OCI-LY1 (cell line): Measurements from ENCODE around the gene RPL4.

Experiments used
- H2AFZ ChIP-seq: fragments of 200-600 bp; sonication (generic), shearing (Covaris generic); 2 replicates; pipeline ENCODE4 v1.6.0; 2014; ENCODE audit warnings: antibody characterized with exemption, mild to moderate bottlenecking, low read length
- H3F3A ChIP-seq: fragments of 200-600 bp; sonication (generic), shearing (Covaris generic); 2 replicates; pipeline ENCODE4 v1.6.0; 2014; ENCODE audit warnings: mild to moderate bottlenecking, antibody characterized with exemption, low read length, moderate library complexity; ENCODE audit not compliant: insufficient read depth
- H3K27ac ChIP-seq: fragments of 200-600 bp; sonication (generic); 2 replicates; pipeline ENCODE4 v1.5.1; 2014; ENCODE audit warnings: low read length, mixed run types, mild to moderate bottlenecking, low read depth; ENCODE audit not compliant: poor library complexity, severe bottlenecking
- H3K27me3 ChIP-seq: fragments of 200-600 bp; sonication (generic); 2 replicates; pipeline ENCODE4 v1.6.0; 2014; ENCODE audit warnings: antibody characterized with exemption, mild to moderate bottlenecking, low read length, moderate library complexity; ENCODE audit not compliant: insufficient read depth
- H3K36me3 ChIP-seq: fragments of 200-600 bp; sonication (generic); 2 replicates; pipeline ENCODE4 v1.6.1; 2014; ENCODE audit warnings: mild to moderate bottlenecking, antibody characterized with exemption, low read length, moderate library complexity, mixed read lengths; ENCODE audit not compliant: insufficient read depth
- H3K4me1 ChIP-seq: fragments of 200-600 bp; sonication (generic); 2 replicates; pipeline ENCODE4 v1.5.1; 2014; ENCODE audit warnings: mild to moderate bottlenecking, low read length, moderate library complexity; ENCODE audit not compliant: insufficient read depth, severe bottlenecking
- H3K4me2 ChIP-seq: fragments of 200-600 bp; sonication (generic), shearing (Covaris generic); 2 replicates; pipeline ENCODE4 v1.6.1; 2014; ENCODE audit warnings: low read length
- H3K4me3 ChIP-seq: fragments of 200-600 bp; sonication (generic); 2 replicates; pipeline ENCODE4 v1.5.1; 2014; ENCODE audit warnings: low read length, low read depth, mild to moderate bottlenecking, mixed read lengths; ENCODE audit not compliant: poor library complexity, severe bottlenecking
- H3K79me2 ChIP-seq: fragments of 200-600 bp; shearing (Covaris generic); 2 replicates; pipeline ENCODE4 v1.6.1; 2016; ENCODE audit warnings: mixed run types, low read length, mixed read lengths; ENCODE audit not compliant: insufficient read depth
- H3K9ac ChIP-seq: fragments of 200-600 bp; sonication (generic), shearing (Covaris generic); 2 replicates; pipeline ENCODE4 v1.6.1; 2014; ENCODE audit warnings: mild to moderate bottlenecking, low read length, mixed read lengths
- H3K9me2 ChIP-seq: fragments of 200-600 bp; sonication (generic), shearing (Covaris generic); 2 replicates; pipeline ENCODE4 v1.6.1; 2014; ENCODE audit warnings: low read depth, mild to moderate bottlenecking, low read length, mixed read lengths
- H3K9me3 ChIP-seq: fragments of 200-600 bp; shearing (Covaris generic); 2 replicates; pipeline ENCODE4 v1.6.1; 2014; ENCODE audit warnings: low read length, mixed read lengths
- H4K20me1 ChIP-seq: fragments of 200-600 bp; sonication (generic), shearing (Covaris generic); 2 replicates; pipeline ENCODE4 v1.6.0; 2016; ENCODE audit warnings: mild to moderate bottlenecking, low read length; ENCODE audit not compliant: insufficient read depth
- CTCF ChIP-seq: fragments of 200-600 bp; sonication (generic), shearing (Covaris generic); IDR thresholded peaks from 2 replicates; pipeline ENCODE4 v1.5.1; 2017; ENCODE audit warnings: mild to moderate bottlenecking, antibody characterized with exemption, low read length, moderate library complexity, mixed read lengths
- EZH2 ChIP-seq: fragments of 200-600 bp; sonication (generic), shearing (Covaris generic); IDR thresholded peaks from 2 replicates; pipeline ENCODE4 v1.8.0; 2017; ENCODE audit warnings: borderline replicate concordance, mixed run types, mild to moderate bottlenecking, antibody characterized with exemption, low read length, moderate library complexity, mixed read lengths

Gene RPL4

GRCh38 chr15:66482539-66482938 lies 22.1 kb downstream of the RPL4 start:
- H3K9me2 ChIP-seq, result no peaks in the 10 kb centered on the region
- H3K36me3 ChIP-seq, result peaks cover 59% of the 10 kb centered on the region
- no peaks in the 10 kb centered on the region for H3F3A ChIP-seq
- H3K27ac ChIP-seq, result no peak overlapping the region
- H2AFZ ChIP-seq, result no peak overlapping the region
- H3K79me2 ChIP-seq, result no peaks in the 10 kb centered on the region
- H3K27me3 ChIP-seq, result no peaks in the 10 kb centered on the region
- no peaks in the 10 kb centered on the region for H3K4me1 ChIP-seq
- no peaks in the 10 kb centered on the region for H3K9me3 ChIP-seq
- H3K4me2 ChIP-seq, result no peak overlapping the region
- no peaks in the 10 kb centered on the region for H4K20me1 ChIP-seq
- H3K9ac ChIP-seq, result no peak overlapping the region
- H3K4me3 ChIP-seq, result no peak overlapping the region
- TF ChIP-seq CTCF (no peak), EZH2 (no peak)

- TF ChIP-seq EZH2, result no peak
- TF ChIP-seq CTCF, result no peak
- Histone ChIP-seq H4K20me1 (no peaks in the 10 kb centered on the region), H3K4me3 (no peak overlapping the region), H3K79me2 (no peaks in the 10 kb centered on the region), H3K9ac (no peak overlapping the region), H3K36me3 (peaks cover 47% of the 10 kb centered on the region), H3F3A (no peaks in the 10 kb centered on the region), H3K9me2 (no peaks in the 10 kb centered on the region), H3K4me2 (no peak overlapping the region), H2AFZ (no peak overlapping the region), H3K27me3 (no peaks in the 10 kb centered on the region), H3K27ac (no peak overlapping the region), H3K4me1 (no peaks in the 10 kb centered on the region), H3K9me3 (no peaks in the 10 kb centered on the region)
Observed at GRCh38 chr15:66481107-66481856, 23.4 kb downstream of the RPL4 start.

GRCh38 chr15:66480267-66480666 lies 24.4 kb downstream of the RPL4 start:
- TF ChIP-seq EZH2, result no peak
- no peak for TF ChIP-seq CTCF
- Histone ChIP-seq H2AFZ (no peak overlapping the region), H3K27me3 (no peaks in the 10 kb centered on the region), H3K36me3 (peaks cover 38% of the 10 kb centered on the region), H3K27ac (no peak overlapping the region), H3K9me3 (no peaks in the 10 kb centered on the region), H3F3A (no peaks in the 10 kb centered on the region), H3K9ac (no peak overlapping the region), H3K9me2 (no peaks in the 10 kb centered on the region), H3K79me2 (no peaks in the 10 kb centered on the region), H3K4me2 (no peak overlapping the region), H4K20me1 (no peaks in the 10 kb centered on the region), H3K4me3 (no peak overlapping the region), H3K4me1 (no peaks in the 10 kb centered on the region)
